HG03139 (cell line): ENCODE results near the gene WNT8B.

Source experiments
- ATAC-seq: cut with Tn5 transposase; IDR thresholded peaks from one replicate; pipeline ENCODE4 v1.9.1; 2021; ENCODE audit not compliant: unreplicated experiment

WNT8B gene, protein sequence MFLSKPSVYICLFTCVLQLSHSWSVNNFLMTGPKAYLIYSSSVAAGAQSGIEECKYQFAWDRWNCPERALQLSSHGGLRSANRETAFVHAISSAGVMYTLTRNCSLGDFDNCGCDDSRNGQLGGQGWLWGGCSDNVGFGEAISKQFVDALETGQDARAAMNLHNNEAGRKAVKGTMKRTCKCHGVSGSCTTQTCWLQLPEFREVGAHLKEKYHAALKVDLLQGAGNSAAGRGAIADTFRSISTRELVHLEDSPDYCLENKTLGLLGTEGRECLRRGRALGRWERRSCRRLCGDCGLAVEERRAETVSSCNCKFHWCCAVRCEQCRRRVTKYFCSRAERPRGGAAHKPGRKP

GRCh38 chr10:100462709-100463108, at the start of gene WNT8B:
TSS of gene WNT8B (plus strand) at chr10:100463009. CDS start at chr10:100463169, 160 bp downstream.
- ATAC-seq, result no peak

- ATAC-seq, result no peak
Measured at GRCh38 chr10:100413173-100413572, 49.6 kb upstream of the WNT8B start.

DNA sequence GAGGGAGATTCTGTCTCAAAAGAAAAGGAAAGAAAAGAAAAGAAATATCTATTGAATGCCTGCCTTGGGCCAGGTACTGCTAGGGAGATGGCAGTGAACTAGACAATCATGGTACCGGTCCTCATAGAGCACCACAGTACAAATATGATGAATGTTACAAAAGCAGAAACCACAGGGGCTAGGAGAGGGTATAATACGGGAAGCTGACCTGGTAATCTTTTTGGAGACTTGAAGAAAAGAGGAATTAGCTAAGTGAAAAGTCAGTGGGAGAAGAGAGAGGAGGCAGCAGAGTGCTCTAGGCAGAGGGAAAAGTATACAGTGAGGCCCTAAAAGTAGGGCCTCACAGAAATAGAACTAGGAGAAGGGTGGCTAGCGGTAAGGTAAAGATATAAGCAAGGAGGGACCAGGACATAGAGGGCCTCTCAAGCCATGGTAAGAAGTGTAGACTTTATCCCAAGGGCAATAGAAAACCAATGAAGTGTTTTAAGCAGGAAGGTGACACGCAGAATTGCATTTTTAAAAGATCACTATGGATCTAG, 42.8 kb upstream of the WNT8B start:
- no peak for ATAC-seq

GRCh38 chr10:100427374-100427773, 35.4 kb upstream of the WNT8B start:
- ATAC-seq, result no peak

GRCh38 chr10:100433253-100434240, 29.3 kb upstream of the WNT8B start:
- peak; percentile 43 for ATAC-seq

DNA sequence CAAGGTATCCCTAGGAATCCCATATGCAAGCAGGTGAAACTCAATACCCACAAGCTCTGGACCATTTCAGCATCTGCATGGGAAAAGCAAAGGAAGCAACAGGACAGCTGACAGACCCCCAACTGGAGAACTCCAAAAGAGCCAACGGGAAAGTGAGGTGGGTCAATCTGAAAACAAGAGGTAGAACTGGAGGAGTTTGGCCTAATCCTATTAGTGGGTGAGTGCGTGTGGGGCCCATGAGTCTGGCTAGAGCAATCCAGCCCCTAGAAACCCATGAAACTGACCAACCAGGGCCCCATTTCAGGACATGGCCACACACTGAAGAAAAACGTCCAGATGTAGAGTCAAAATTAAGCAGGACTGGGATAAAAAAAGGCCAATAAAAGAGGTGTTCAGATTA, 26.6 kb upstream of the WNT8B start:
- ATAC-seq, result no peak

GRCh38 chr10:100438674-100439315, 24.0 kb upstream of the WNT8B start:
- ATAC-seq, result no peak

- no peak for ATAC-seq
Measured at GRCh38 chr10:100442548-100442947, 20.3 kb upstream of the WNT8B start.

DNA sequence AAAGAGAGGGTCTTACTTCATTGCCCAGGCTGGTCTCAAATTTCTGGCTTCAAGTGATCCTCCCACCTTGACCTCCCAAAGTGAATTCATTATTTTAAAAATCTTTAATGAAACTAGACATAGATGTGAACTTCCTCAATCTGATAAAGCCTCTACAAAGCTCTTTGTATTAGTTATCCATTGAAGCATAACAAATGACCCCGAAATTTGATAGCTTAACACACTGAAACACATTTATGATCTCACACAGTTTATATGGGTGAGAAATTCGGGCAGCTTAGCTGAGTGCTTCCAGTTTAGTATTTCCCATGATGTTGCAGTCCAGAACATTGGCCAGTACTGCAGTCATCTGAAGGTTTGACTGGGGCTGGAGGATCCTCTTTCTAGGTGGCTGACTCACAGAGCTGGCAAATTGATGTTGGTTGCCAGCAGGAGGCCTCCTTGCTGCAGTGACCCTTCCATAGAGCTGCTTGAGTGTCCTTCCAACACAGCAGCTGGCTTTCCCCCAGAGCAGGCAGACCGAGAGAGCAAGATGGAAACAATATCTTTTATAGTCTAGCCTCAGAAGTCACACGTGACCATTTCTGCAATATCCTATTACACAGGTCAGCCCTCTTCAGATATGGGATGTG, 16.6 kb upstream of the WNT8B start:
- no peak for ATAC-seq

GRCh38 chr10:100447663-100448062, 15.1 kb upstream of the WNT8B start:
- ATAC-seq, result no peak

DNA sequence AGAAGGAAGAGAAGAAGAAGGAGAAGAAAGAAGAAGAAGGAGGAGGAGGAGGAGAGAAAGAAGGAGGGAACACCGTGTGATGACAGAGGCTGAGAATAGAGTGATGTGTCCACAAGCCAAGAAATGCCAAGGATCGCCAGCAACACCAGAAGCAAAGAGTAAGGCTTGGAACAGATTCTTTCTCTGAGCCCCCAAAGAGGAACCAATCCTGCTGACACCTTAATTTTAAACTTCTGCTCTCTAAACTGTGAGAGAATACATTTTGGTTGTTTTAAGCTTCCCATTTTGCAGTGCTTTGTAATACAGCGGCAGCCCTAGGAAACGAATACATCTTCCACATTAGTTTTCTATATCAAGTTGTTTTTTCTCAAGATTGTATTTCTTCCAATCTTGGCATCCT, 13.9 kb upstream of the WNT8B start:
- ATAC-seq, result no peak

GRCh38 chr10:100468322-100468721, 5.5 kb downstream of the WNT8B start:
- no peak for ATAC-seq

DNA sequence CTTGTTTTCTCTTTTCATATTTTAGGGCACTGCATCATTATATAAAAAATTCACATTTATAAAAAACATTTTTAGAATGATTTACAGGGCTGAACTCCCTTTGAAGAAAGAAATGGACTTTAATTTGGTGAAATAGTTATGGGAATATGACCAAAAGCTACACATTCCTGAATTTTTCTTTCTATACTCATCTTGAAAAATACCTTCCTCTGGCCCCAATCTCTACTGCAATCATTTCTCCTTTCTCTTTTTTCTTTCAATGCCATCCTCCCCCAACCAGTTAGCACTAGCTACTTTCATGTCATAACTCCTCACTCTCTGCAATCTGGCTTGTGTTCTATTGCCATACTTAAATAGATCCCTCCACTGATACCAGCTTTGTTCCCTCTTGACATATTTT, 6.2 kb downstream of the WNT8B start:
- no peak for ATAC-seq

- no peak for ATAC-seq
Measured at GRCh38 chr10:100469756-100470155, 6.9 kb downstream of the WNT8B start.

GRCh38 chr10:100470367-100470766, 7.6 kb downstream of the WNT8B start:
- no peak for ATAC-seq

DNA sequence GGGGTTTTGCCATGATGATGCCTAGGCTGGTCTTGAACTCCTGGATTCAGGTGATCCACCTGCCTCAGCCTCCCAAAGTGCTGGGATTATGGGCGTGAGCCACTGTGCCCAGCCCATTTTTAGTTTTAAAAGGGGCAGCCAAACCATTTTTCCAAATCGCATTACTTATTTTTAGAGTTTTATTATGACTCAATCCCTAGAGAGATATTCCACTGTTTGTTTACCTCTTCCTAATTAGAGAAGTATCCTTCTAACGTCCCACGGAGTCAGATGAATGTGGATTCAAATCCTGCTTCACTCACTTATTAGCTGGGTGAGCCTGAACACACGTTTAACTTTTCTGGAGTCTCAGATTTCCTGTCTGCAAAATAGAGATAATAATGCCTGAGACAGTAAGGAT, 15.2 kb downstream of the WNT8B start:
- no peak for ATAC-seq

DNA sequence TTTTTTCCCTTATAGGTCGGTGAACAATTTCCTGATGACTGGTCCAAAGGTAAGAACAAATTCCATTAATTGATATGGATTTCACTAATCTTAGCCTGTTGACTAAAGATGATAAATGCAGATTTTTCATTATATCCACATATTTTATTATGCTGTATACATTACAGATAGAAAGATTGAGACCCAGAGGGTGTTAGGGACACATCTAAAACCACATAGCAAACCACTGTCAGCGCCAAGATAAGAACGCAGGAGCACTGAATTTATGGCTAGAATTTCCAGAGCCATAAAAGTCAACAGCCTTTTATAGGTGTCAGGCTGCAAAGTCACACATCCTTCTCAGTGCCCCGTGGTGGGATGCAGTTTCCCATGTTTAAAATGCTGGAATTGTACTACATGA, 16.2 kb downstream of the WNT8B start:
- no peak for ATAC-seq

GRCh38 chr10:100480002-100480401, 17.2 kb downstream of the WNT8B start:
- no peak for ATAC-seq

GRCh38 chr10:100481462-100482081, 18.8 kb downstream of the WNT8B start:
- ATAC-seq, result peak; percentile 98

DNA sequence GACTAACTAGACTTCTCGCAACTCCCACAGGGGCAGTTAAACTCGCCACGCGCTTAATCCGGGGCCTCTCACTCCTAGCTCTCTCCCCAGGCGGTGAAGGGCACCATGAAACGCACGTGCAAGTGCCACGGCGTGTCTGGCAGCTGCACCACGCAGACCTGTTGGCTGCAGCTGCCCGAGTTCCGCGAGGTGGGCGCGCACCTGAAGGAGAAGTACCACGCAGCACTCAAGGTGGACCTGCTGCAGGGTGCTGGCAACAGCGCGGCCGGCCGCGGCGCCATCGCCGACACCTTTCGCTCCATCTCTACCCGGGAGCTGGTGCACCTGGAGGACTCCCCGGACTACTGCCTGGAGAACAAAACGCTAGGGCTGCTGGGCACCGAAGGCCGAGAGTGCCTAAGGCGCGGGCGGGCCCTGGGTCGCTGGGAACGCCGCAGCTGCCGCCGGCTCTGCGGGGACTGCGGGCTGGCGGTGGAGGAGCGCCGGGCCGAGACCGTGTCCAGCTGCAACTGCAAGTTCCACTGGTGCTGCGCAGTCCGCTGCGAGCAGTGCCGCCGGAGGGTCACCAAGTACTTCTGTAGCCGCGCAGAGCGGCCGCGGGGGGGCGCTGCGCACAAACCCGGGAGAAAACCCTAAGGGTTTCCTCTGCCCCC, 19.5 kb downstream of the WNT8B start:
- ATAC-seq, result no peak
